ENCODE measurements around the gene NME8.

NME8 gene

DNA sequence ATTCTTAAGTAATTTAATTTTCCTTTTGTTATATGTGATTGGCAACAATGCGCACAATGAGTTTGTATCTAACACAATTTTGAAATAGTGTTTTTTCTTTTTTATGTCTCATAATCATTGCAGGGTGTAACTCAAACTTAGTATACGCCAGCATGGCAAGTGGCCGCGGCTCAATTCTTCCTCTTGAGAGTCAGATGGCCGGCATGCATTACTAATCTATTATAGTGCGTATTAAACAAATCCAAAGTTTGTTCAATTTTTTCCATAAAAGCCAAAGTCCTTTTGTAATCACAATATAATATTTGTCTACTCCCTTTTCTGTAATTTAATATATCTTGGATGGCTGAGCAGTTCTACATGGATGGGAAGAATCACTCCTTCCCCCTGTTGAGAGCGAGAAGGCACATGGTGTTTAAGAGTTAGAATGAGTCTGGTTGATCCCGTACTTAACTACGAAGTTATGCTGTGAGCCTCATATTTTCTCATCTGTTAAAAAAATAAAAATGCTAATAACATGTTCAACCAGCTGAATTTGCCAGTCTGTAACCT is 84.7 kb downstream of the NME8 start:
- no peak for DNase-seq (ENCODE audit: low spot score)

DNA sequence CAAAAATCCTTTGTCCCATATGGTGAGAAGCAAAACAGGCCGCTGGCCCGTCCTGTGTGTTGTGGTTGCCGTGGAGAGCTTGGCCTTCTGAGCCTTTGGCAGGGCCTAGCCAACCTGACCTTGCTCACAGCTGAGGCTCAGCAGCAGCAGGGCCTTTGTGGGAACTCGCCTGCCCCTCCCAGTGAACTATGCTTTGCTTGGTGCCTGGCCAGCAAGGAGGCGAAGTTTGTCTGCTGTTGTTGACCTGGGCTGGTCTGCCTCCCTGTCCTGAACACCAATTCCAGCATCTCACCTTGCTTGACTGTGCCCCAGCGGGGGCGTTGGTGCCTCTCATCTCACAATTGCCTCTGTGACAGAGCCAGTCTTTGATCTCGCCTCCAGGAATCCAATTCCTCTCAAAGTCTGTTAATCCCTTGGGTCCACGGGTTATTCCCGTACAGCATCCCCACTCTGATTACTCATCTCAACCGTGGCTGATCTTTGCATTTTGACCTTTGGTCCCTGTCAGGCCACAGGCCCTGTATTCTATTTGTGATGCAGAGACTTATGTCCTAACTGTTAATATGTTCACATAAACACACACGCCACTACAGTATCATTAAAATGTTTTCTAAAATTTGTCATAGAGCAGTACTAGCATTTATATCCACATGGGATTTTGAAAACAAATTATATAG is 94.7 kb downstream of the NME8 start:
- peak; percentile 21 for DNase-seq (ENCODE audit: low spot score)

DNA sequence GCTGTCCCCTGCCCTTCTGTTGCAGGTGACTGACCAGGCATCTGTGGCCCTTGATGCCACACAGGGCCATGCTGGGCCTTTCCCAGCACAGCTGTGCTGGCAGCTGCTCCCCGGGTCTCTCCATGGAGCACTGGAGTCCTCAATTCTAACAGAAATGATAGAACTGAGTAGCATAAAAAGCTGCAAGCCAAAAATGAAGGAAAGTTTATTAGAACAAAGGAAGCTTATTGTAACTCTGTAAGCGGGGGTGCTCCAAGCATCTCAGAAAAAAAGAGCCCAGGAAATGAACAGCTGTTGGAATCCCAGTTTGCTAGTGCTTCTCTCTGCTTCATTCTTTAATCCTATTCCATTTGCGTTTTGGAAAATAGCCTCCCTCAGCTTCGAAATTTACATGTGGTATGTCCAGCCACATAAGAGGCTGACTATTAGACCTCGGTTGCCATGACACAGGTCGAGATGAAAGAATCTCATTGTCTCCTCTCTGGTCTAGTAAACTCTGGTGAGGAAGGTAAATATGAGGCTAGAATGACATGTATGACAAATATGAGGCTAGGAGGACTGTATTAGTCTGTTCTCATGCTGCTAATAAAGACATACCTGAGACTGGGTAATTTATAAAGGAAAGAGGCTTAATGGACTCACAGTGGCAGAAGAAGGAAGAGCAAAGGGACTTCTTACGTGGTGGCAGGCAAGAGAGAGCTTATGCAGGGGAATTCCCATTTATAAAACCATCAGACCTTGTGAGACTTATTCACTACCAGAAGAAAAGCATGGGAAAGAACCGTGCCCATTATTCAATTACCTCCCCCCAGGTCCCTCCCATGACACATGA is 95.7 kb downstream of the NME8 start:
- no peak for DNase-seq (ENCODE audit: low spot score)

DNA sequence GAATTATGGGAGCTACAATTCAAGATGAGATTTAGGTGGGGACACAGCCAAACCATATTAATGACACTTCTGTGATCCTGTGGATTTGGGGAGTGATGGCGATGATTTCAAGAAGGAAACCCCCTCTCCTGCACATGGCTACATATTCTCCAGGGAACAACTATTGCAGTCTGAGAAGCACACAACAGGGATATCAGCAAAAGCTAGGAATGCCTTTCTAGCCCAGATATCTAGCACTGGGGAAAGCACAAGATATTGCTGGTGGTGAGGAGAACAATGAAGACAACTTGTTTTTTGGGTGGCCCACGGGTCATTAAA is 96.3 kb downstream of the NME8 start:
- no peak for DNase-seq (ENCODE audit: low spot score)

DNA sequence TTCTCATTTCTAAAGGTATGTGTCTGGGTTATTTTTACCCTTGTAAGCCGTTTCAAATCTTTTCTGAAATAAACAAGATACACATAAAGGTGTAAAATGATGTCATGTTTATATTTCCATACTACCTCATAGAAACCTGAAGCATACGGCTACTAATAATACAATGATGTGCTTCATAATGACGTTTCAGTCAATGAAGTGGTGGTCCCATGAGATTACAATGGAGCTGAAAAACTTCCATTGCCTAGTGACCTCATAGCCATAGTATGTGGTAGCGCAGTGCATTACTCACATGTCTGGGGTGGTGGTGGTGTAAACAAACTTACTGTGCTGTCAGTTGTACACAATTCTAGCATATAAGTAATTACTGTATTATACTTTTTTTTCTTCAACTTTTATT is 96.9 kb downstream of the NME8 start:
- DNase-seq (ENCODE audit: low spot score) = no peak

DNA sequence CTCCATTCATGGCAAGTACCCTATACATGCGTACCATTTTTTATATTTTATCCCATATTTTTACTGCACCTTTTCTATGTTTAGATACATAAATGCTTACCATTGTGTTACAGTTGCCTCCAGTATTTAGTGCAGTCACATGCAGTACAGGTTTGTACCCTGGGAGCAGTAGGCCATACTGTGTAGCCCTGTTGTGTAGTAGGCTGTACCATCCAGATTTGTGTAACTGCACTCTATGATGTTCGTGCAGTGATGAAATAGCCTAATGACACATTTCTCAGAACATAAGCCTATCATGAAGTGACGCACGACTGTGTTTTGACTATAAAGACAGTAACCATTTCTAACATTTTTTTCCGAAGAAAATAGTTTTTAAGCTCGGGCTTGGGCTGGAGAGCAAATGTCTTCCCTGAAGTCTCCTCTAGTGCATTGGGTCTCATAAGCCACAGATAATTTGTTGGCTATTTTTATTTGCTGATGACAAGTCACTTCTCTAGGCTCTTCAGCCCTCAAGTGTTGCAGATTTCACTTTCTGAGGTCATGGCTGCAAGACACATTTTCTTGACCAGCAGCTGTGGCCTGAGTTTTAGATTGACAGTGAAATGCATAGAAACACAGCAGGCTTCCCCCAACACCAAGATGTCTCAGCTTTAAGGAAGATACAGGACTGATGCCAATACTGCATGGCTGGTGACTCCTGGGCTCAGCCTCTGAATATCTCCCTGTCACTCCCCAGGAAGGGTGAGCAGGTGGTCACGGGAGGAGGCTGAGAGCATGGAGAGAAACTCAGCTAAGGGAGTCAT is 98.9 kb downstream of the NME8 start:
- no peak for DNase-seq (ENCODE audit: low spot score)

DNA sequence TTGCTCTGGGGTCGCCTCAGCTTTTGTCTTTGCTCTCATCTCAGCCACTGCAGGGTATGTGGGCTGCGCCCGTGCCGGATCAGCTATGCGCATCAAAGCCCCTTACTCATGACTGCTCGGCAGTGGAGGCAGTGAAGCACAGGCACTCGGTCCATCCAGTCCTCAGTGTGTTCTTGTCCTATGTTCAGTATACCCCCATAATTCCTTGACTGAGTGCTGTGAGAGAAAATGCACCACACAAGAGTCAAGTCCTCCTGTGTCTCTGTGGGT is 99.5 kb downstream of the NME8 start:
- DNase-seq (ENCODE audit: low spot score) = no peak

Measured in AG20443 (cell line).